GM21825 (cell line): Measurements from ENCODE around the gene EYA2.

Experiments used
- ATAC-seq: cut with Tn5 transposase; IDR thresholded peaks from one replicate; pipeline ENCODE4 v1.9.1; 2021; ENCODE audit warnings: mild to moderate bottlenecking, moderate library complexity; ENCODE audit not compliant: unreplicated experiment

The EYA2 gene

GRCh38 chr20:47237715-47238114 is 343.1 kb downstream of the EYA2 start:
- no peak for ATAC-seq
